ENCODE measurements around the gene THOC6.

Gene THOC6

GRCh38 chr16:3023669-3024478 lies at the start of gene THOC6, which contains the start of gene HCFC1R1:
Gene THOC6, plus strand, starts transcription at chr16:3024035. Its CDS starts 292 bp downstream, at chr16:3024327.
Gene HCFC1R1, minus strand, starts transcription at chr16:3023942. Its CDS starts 1 bp downstream, at chr16:3023941.
- peak; percentile 99 for DNase-seq

GRCh38 chr16:2974319-2975056 lies 49.3 kb upstream of the THOC6 start:
- no peak for DNase-seq

- DNase-seq: no peak
Observed at GRCh38 chr16:2975161-2975795, 48.6 kb upstream of the THOC6 start.

GRCh38 chr16:2976201-2976600 lies 47.6 kb upstream of the THOC6 start:
- DNase-seq: no peak

GRCh38 chr16:2976673-2977072 lies 47.2 kb upstream of the THOC6 start:
- DNase-seq: no peak

GRCh38 chr16:2977440-2977839 lies 46.4 kb upstream of the THOC6 start:
- DNase-seq: no peak

- DNase-seq: peak; percentile 67
Observed at GRCh38 chr16:2979669-2980226, 44.1 kb upstream of the THOC6 start.

GRCh38 chr16:2980227-2981176 lies 43.3 kb upstream of the THOC6 start, which contains the start of gene PKMYT1:
Gene PKMYT1, minus strand, starts transcription at chr16:2980446. Its CDS starts 789 bp downstream, at chr16:2979657.
- peak; percentile 97 for DNase-seq

GRCh38 chr16:2981177-2981898 lies 42.5 kb upstream of the THOC6 start:
- DNase-seq: no peak

GRCh38 chr16:2981899-2982250 lies 42.0 kb upstream of the THOC6 start:
- no peak for DNase-seq

- no peak for DNase-seq
Observed at GRCh38 chr16:2982402-2982801, 41.4 kb upstream of the THOC6 start.

GRCh38 chr16:2983706-2984136 lies 40.1 kb upstream of the THOC6 start:
- peak; percentile 88 for DNase-seq

- DNase-seq: no peak
Observed at GRCh38 chr16:2985462-2985861, 38.4 kb upstream of the THOC6 start.

GRCh38 chr16:2985893-2986355 lies 37.9 kb upstream of the THOC6 start:
- no peak for DNase-seq

GRCh38 chr16:2986623-2987188 lies 37.1 kb upstream of the THOC6 start:
- no peak for DNase-seq

GRCh38 chr16:2987286-2987685 lies 36.5 kb upstream of the THOC6 start:
- DNase-seq: no peak

- DNase-seq: peak; percentile 34
Observed at GRCh38 chr16:2987833-2988232, 36.0 kb upstream of the THOC6 start.

- DNase-seq: no peak
Observed at GRCh38 chr16:2988590-2989099, 35.2 kb upstream of the THOC6 start.

GRCh38 chr16:2990891-2991290 lies 32.9 kb upstream of the THOC6 start:
- no peak for DNase-seq

GRCh38 chr16:2991566-2992261 lies 32.1 kb upstream of the THOC6 start:
- no peak for DNase-seq
